NCI-H1092 (cell line): ENCODE measurements around the gene MYEF2.

ENCODE experiments used
- DNase-seq: peaks from one replicate; lab custom pipeline; 2025; lab: John Stamatoyannopoulos, UW

Gene MYEF2

DNA sequence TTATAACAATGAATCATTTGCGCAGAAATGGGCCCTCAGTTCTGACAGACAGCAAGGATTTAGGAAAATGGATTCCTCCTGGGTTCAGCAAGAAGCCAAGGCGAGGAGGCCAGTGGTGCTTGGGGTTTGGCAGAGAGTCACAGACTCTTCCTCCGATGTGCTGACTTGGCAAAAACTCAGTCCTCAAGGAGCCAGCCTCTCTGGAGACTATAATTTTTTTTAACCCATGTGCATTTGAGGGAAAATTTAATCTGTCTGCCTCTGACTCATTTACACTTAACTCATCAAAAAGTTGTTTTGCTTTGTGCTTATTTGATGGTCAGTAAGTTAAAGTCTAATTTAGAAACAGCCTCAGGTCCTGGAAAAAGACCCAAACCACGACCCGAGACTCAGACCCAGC, 91.5 kb downstream of the MYEF2 start:
- DNase-seq: no peak

DNA sequence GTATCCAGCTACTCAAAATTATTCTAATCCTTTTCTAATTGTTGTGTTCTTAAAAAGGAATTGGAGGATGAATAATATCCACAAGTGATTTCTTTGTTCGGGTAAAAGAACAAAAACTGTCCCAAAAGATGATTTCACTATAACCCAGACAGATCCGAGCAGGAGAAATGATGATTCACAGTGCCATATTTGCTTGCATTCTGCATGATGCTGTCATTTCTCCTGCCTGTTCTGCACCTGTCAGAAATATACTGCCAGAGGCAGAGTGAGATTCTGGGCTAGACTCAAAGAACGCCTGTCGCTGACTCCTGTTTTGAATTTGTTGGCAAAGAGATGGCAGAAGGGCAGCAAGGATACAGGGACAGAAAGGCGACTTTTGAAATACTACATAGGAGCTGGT, 92.0 kb downstream of the MYEF2 start:
- DNase-seq: no peak

DNA sequence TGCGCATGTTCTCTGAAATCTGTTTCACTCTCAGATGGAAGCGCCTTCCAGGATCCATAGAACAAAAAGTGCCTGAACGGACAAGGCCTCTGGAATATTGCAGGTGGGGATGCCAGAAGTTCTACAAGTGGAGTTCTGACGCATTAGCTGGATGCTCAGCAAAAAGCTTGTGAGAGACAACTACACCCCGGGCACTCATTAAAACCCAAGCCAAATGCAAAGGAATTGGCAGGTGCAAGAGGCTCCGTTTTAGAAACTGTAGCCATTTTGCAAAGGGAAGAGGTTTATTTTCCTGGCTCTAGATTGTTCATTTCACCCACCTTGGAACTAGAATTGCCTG, 92.5 kb downstream of the MYEF2 start:
- DNase-seq: no peak

DNA sequence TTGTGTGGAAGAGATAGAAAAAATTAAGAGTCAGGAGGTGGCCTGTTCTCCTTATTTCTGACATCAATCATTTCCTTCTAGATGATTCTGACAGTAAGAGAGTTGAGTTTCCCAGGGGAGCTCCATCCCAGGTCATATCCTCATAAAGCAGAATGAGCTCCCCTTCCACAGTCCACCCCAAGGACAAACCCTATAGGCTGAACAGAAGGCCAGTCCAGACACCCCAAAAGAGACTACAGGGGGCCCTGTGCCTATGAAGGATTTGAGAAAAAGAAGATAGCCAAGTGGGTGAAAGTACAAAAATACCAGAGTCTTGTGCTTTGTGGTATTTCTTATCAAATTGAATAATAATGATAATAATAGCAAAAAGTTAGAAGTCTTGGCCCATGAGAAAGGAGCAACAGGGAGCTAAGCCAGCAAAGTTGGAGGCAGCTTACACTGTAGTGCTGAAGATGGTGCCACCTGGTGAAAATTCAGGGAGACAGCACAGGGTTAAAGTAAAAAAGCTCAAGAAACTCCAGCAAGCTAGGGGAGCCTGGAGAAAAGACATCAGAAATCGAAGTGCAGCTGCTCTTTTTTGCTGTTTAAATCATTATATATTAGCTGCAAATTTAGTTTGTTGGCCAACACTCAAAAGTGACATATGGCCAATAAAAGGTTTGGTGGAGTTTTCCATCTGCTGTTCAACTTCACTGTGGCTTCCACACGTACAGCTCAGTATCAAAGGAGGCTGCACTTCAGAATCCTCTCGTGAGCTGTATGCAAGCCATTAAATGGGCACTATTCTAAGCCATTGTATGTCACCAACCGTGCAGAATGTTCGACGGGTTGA, 93.1 kb downstream of the MYEF2 start:
- DNase-seq: peak; percentile 39
